SK-N-MC (cell line): Measurements from ENCODE around the gene PIGK.

Experiments used
- DNase-seq: peaks from one replicate; pipeline ENCODE4 v3.0.0-alpha.2; 2011; ENCODE audit warnings: low read depth, low spot score
- H3K27ac ChIP-seq: fragments of 200-600 bp; sonication (generic); 2 replicates; pipeline ENCODE4 v1.5.1; 2016; ENCODE audit warnings: mixed run types
- H3K36me3 ChIP-seq: fragments of 200-600 bp; sonication (generic); 2 replicates; pipeline ENCODE4 v1.6.1; 2017; ENCODE audit warnings: antibody characterized with exemption, low read length, mixed read lengths; ENCODE audit not compliant: insufficient read depth
- H3K4me3 ChIP-seq: fragments of 200-600 bp; sonication (generic); 2 replicates; pipeline ENCODE4 v1.5.1; 2016
- H3K9ac ChIP-seq: fragments of 200-600 bp; sonication (generic); 2 replicates; pipeline ENCODE4 v1.8.0; 2017; ENCODE audit warnings: mixed run types, mixed read lengths; ENCODE audit not compliant: insufficient read length
- H3K9me3 ChIP-seq: fragments of 200-600 bp; sonication (generic); 2 replicates; pipeline ENCODE4 v1.6.1; 2017; ENCODE audit warnings: low read depth, mild to moderate bottlenecking, antibody characterized with exemption, low read length, moderate library complexity, mixed read lengths
- EZH2 ChIP-seq: fragments of 200-600 bp; sonication (generic); IDR thresholded peaks from one replicate; pipeline ENCODE4 v1.6.1; 2017; ENCODE audit warnings: antibody characterized with exemption
- FOXP2 ChIP-seq: optimal IDR thresholded peaks from 2 replicates; pipeline ENCODE3; 2011; ENCODE audit warnings: mild to moderate bottlenecking, moderate library complexity; ENCODE audit not compliant: insufficient read depth; ENCODE audit errors: extremely low read length, control extremely low read depth
- POLR2AphosphoS5 ChIP-seq: IDR thresholded peaks from 2 replicates; pipeline ENCODE4 v1.6.1; 2012; ENCODE audit warnings: mild to moderate bottlenecking, low read depth, low read length, borderline replicate concordance

The PIGK gene

GRCh38 chr1:77219166-77219887, at the start of gene PIGK:
Gene PIGK, minus strand, starts transcription at chr1:77219430. Its CDS starts 28 bp downstream, at chr1:77219402.
- TF ChIP-seq EZH2 (no peak), POLR2AphosphoS5 (peak; percentile 94)
- Histone ChIP-seq H3K4me3 (peak within 1 kb of the TSS; percentile 99), H3K9me3 (no peaks in the 10 kb centered on the region), H3K27ac (no peak within 1 kb of the TSS), H3K9ac (peak within 1 kb of the TSS; percentile 90), H3K36me3 (peaks cover 5% of the 10 kb centered on the region; the same call in 1 of the 2 replicates)
- no peak for DNase-seq

GRCh38 chr1:77267035-77267434, 47.8 kb upstream of the PIGK start:
- Histone ChIP-seq H3K36me3 (no peaks in the 10 kb centered on the region), H3K9me3 (no peaks in the 10 kb centered on the region), H3K4me3 (no peak overlapping the region), H3K27ac (no peak overlapping the region), H3K9ac (no peak overlapping the region)
- DNase-seq: no peak
- TF ChIP-seq FOXP2: no peak
- no peak for TF ChIP-seq EZH2
- TF ChIP-seq POLR2AphosphoS5: no peak

- no peak for DNase-seq
- TF ChIP-seq POLR2AphosphoS5 (no peak), FOXP2 (no peak), EZH2 (no peak)
These were observed 46.0 kb upstream of the PIGK start for GRCh38 chr1:77265180-77265579.

GRCh38 chr1:77263708-77264107, 44.5 kb upstream of the PIGK start:
- no peak overlapping the region for H3K27ac ChIP-seq
- no peak for DNase-seq
- no peaks in the 10 kb centered on the region for H3K9me3 ChIP-seq
- H3K9ac ChIP-seq: no peak overlapping the region
- TF ChIP-seq FOXP2 (no peak), EZH2 (no peak), POLR2AphosphoS5 (no peak)
- no peaks in the 10 kb centered on the region for H3K36me3 ChIP-seq
- H3K4me3 ChIP-seq: no peak overlapping the region

More at GRCh38 chr1:77265180-77265579, 46.0 kb upstream of the PIGK start:
- H3K9ac ChIP-seq: no peak overlapping the region
- H3K27ac ChIP-seq: no peak overlapping the region
- no peak overlapping the region for H3K4me3 ChIP-seq
- no peaks in the 10 kb centered on the region for H3K36me3 ChIP-seq
- no peaks in the 10 kb centered on the region for H3K9me3 ChIP-seq

- H3K9me3 ChIP-seq: peaks cover 4% of the 10 kb centered on the region; the same call in 1 of the 2 replicates
- no peak for TF ChIP-seq EZH2
- TF ChIP-seq POLR2AphosphoS5: no peak
- no peak for TF ChIP-seq FOXP2
- no peak for DNase-seq
- H3K36me3 ChIP-seq: no peaks in the 10 kb centered on the region
- no peak overlapping the region for H3K27ac ChIP-seq
- H3K4me3 ChIP-seq: no peak overlapping the region
- no peak overlapping the region for H3K9ac ChIP-seq
These were observed 34.0 kb upstream of the PIGK start for GRCh38 chr1:77253211-77253610.

GRCh38 chr1:77250126-77250525, 30.9 kb upstream of the PIGK start:
- peaks cover 4% of the 10 kb centered on the region; the same call in 1 of the 2 replicates for H3K9me3 ChIP-seq
- H3K4me3 ChIP-seq: no peak overlapping the region
- TF ChIP-seq POLR2AphosphoS5 (no peak), EZH2 (no peak), FOXP2 (no peak)
- H3K9ac ChIP-seq: no peak overlapping the region
- DNase-seq: no peak
- H3K27ac ChIP-seq: no peak overlapping the region
- no peaks in the 10 kb centered on the region for H3K36me3 ChIP-seq

GRCh38 chr1:77245830-77246229, 26.6 kb upstream of the PIGK start:
- no peak overlapping the region for H3K9ac ChIP-seq
- no peak overlapping the region for H3K27ac ChIP-seq
- H3K4me3 ChIP-seq: no peak overlapping the region
- H3K36me3 ChIP-seq: no peaks in the 10 kb centered on the region
- no peaks in the 10 kb centered on the region; the same call in 1 of the 2 replicates for H3K9me3 ChIP-seq
- DNase-seq: no peak
- TF ChIP-seq POLR2AphosphoS5 (no peak), FOXP2 (no peak), EZH2 (no peak)

- Histone ChIP-seq H3K4me3 (no peak overlapping the region), H3K9ac (no peak overlapping the region), H3K27ac (no peak overlapping the region; the same call in 1 of the 2 replicates), H3K9me3 (no peaks in the 10 kb centered on the region; the same call in 1 of the 2 replicates), H3K36me3 (no peaks in the 10 kb centered on the region)
- DNase-seq: no peak
- no peak for TF ChIP-seq EZH2
These were observed 20.1 kb upstream of the PIGK start for GRCh38 chr1:77239311-77239710.

- Histone ChIP-seq H3K36me3 (no peaks in the 10 kb centered on the region), H3K9me3 (no peaks in the 10 kb centered on the region; the same call in 1 of the 2 replicates), H3K4me3 (no peak overlapping the region), H3K27ac (no peak overlapping the region), H3K9ac (no peak overlapping the region)
- no peak for DNase-seq
- no peak for TF ChIP-seq POLR2AphosphoS5
- no peak for TF ChIP-seq EZH2
- TF ChIP-seq FOXP2: no peak
These were observed 19.2 kb upstream of the PIGK start for GRCh38 chr1:77238462-77238861.
